MG63 (cell line): Measurements from ENCODE around the gene HADHB. TPM values are rescaled to one million over a fixed set of nuclear protein-coding genes. Genes with fewer than 3 reads are reported as not detected.
A peak's percentile ranks its signal among the peaks of the same experiment; 100 is the strongest.

Experiments used
- DNase-seq: peaks from one replicate; pipeline ENCODE4 v3.0.0-alpha.2; 2020
- H3K27me3 ChIP-seq: fragments of 250-450 bp; sonication (Bioruptor Pico); 2 replicates; pipeline ENCODE4 v1.5.1; 2020; ENCODE audit warnings: mild to moderate bottlenecking, moderate library complexity
- H3K36me3 ChIP-seq: fragments of 250-450 bp; sonication (Bioruptor Pico); 2 replicates; pipeline ENCODE4 v1.5.1; 2020; ENCODE audit warnings: mild to moderate bottlenecking, moderate library complexity
- H3K4me3 ChIP-seq: fragments of 250-450 bp; sonication (Bioruptor Pico); 2 replicates; pipeline ENCODE4 v1.5.1; 2020; ENCODE audit warnings: mild to moderate bottlenecking, moderate library complexity
- H3K9me3 ChIP-seq: fragments of 250-450 bp; sonication (Bioruptor Pico); 2 replicates; pipeline ENCODE4 v1.5.1; 2020; ENCODE audit warnings: mild to moderate bottlenecking, moderate library complexity
- total RNA-seq: library from RNA; depleted of rRNA; stranded (reverse); fragments of >200 nt; shearing (Covaris generic); gene quantifications from 2 replicates; pipeline ENCODE4 v1.2.3, GENCODE V29; 2014; ENCODE audit warnings: low replicate concordance; rRNA removed

The HADHB gene
- total RNA-seq: 16.5 and 30.2 TPM in 2 replicates

DNA sequence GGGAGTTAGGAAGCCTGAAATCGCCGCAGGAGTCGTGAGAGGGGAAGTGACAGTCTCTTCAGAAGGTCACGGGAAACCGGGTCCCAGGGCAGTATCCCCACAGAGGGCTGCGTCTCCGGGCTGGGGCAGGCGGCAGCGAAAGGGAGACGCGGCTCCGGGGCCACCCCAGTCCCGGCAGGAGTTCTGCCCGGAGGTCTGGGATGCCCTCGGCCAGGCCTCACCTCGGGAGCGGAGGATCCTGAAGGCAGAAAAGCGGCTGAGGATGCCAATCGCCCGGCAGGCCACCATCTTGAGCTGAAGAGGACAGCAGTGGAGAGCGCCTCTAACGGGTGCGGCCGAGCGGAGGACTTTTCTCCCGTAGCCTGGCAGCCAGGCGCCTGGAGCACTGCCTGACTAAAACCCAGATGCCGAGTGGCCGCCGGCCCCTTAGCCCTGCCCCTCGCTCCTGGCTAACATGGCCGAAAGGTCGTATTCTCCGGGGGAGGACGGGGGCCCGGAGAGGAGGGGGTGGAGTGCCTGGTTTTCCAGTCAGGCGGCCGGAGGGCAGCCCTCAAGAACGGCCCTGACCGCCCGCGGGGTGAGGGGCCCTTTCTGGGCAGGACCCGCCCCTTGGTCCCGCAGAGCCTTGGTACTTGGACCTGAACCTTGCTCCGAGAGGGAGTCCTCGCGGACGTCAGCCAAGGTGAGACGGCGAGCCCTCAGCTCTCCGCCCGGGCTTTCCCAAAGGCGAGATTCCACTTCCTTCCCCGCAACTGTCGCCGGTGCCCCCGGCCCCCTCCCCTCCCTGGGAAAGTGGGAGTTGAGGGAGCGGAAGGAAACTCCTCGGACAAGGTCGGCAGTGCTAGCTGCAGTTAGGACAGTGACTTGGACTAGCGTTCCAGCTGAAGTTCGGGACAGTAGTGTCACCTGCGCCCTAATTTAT is at the start of gene HADHB, which contains the start of gene HADHA:
Gene HADHB (plus strand): TSS at position 631 of the 922 bp plus-strand sequence. CDS start 9,316 bp downstream, outside the sequence.
Gene HADHA (minus strand): TSS at position 324 of the 922 bp plus-strand sequence. CDS start 36 bp downstream, at position 288.
- Histone ChIP-seq H3K27me3 (no peaks in the 10 kb centered on the region), H3K4me3 (peak within 1 kb of the TSS; percentile 83), H3K36me3 (peaks cover 6% of the 10 kb centered on the region; the same call in 1 of the 2 replicates), H3K9me3 (no peaks in the 10 kb centered on the region)
- peak; percentile 92 for DNase-seq

DNA sequence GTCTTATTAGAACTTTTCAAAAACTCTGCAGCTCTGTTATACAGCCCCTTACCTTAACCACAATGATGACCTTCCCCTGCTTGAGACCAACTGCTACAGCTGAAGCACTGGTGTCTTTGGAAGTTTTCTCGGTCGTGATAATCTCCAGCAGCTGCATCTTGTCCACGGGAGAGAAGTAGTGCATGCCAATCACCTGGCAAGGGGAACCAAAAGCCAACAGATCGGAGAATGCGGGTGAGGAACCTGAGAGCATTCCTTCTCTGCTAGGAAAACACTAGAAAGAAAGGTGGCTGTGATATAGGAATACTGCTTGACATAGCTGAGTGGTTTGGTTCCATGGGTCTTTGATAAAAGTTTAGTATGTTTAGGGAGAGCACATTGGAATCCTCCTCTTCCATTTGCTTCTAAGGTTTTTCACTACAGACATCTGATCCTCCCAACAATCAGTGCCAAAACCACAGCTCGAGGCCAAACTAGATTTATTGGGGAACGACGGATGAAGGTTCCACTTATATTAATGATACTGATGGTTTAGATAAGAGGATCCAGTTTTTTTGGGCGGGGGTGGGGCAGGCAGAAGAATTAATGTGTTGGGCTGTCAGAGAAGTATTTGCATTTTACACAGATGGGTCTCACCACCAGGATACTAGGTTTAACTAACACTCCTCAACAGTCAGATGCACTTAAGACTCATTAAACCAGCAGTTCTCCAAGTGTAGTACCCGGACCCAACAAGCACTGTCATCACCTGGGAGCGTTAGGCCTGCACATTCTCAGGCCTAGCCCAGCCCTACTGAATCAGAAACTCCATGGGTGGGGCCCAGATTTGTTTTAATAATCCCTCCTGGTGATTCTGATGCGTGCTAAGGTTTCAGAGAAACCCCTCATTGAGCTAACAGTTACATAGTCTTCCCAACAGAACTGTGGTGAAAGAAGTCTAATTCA is 49.4 kb upstream of the HADHB start:
- Histone ChIP-seq H3K9me3 (no peaks in the 10 kb centered on the region), H3K4me3 (no peak overlapping the region), H3K36me3 (peaks cover 70% of the 10 kb centered on the region), H3K27me3 (no peaks in the 10 kb centered on the region)
- no peak for DNase-seq

GRCh38 chr2:26196683-26197418 is 47.9 kb upstream of the HADHB start:
- Histone ChIP-seq H3K36me3 (peaks cover 77% of the 10 kb centered on the region), H3K27me3 (no peaks in the 10 kb centered on the region), H3K4me3 (no peak overlapping the region), H3K9me3 (no peaks in the 10 kb centered on the region)
- DNase-seq: no peak

DNA sequence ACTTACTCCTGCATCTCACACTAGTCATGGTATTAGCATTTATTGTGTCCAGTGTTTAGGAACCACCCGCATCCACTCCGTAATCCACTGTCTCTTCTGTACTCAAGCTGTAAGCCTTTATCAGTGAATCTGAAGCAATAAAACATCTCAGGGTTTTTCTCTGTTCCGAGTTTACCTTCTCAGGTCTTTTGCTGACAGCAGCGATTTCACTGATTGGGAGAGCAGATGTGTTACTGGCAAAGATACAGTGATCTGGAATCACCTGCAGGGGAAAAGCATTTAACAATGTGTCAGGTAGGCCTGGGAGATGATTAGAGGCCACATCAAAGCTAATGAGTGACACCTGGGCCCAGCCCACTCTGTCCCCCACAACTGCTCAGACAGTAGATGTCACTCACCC is 47.2 kb upstream of the HADHB start:
- no peak overlapping the region for H3K4me3 ChIP-seq
- H3K36me3 ChIP-seq: peaks cover 82% of the 10 kb centered on the region
- H3K27me3 ChIP-seq: no peaks in the 10 kb centered on the region
- no peak for DNase-seq
- H3K9me3 ChIP-seq: no peaks in the 10 kb centered on the region

DNA sequence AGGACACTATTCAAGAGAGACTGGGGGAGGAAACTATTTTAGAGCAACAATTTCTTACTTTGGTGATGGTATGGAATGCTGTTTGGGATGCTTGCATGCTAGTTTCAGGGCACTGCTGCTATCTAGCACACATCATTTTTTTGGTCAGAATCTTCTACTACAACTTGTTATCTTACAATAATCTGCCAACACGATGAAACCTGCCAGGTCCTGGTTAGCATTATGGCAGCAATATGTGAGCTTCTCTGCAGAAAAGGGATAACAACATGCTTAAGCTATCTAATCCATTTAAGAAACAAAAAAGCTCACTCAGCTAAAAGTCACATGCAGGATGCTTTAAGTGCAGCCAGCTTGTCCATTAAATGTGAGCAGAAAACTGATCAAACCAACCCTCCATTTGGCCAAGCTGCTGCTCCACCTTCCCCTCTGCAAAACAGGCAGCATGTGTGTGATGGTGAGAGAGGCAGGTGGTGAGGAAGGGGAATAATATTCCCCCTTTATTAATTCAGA is 41.7 kb upstream of the HADHB start:
- Histone ChIP-seq H3K36me3 (peaks cover 60% of the 10 kb centered on the region), H3K4me3 (no peak overlapping the region), H3K9me3 (no peaks in the 10 kb centered on the region), H3K27me3 (no peaks in the 10 kb centered on the region)
- no peak for DNase-seq

- Histone ChIP-seq H3K4me3 (no peak overlapping the region), H3K9me3 (no peaks in the 10 kb centered on the region), H3K27me3 (no peaks in the 10 kb centered on the region), H3K36me3 (peaks cover 66% of the 10 kb centered on the region)
- no peak for DNase-seq
Measured at GRCh38 chr2:26203906-26204305, 40.8 kb upstream of the HADHB start.

DNA sequence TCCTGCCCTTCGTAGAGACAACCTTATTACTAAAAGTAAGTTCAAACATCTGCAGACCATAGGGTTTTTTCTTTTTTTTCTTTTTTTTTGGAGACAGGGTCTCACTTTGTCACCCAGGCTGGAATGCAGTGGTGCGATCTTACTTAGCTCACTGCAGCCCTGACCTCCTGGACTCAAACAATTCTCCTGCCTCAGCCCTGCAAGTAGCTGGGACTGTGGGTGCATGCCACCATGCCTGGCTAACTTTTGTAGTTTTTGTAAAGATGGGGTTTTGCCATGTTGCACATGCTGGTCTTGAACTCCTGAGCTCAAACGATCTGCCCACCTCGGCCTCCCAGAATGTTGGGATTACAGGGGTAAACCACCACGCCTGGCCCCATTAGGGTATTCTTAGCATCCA is 32.7 kb upstream of the HADHB start:
- Histone ChIP-seq H3K27me3 (no peaks in the 10 kb centered on the region), H3K9me3 (no peaks in the 10 kb centered on the region), H3K36me3 (peaks cover 70% of the 10 kb centered on the region), H3K4me3 (no peak overlapping the region)
- no peak for DNase-seq

DNA sequence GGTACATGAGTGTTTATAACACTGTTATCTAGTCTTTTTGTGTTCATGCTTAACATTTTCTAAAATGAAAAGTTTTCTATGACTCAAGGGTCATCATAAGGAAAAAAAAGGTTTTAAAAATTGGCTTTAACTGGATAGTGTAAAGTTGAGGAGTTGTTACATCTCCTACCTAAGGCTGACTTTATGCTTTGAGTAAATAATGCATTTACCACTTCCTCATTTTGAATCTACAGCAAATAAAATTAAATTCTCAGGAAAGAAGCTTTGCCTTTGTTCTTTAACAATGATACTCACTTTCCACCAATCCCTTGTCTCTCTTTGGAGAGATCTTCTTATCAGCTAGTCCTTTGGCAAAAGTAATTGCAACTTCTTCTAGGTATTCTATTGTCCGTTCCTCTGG is 30.0 kb upstream of the HADHB start:
- Histone ChIP-seq H3K27me3 (no peaks in the 10 kb centered on the region), H3K9me3 (peaks cover 13% of the 10 kb centered on the region), H3K36me3 (peaks cover 75% of the 10 kb centered on the region), H3K4me3 (no peak overlapping the region)
- no peak for DNase-seq

GRCh38 chr2:26215833-26216232 is 28.9 kb upstream of the HADHB start:
- Histone ChIP-seq H3K36me3 (peaks cover 79% of the 10 kb centered on the region), H3K4me3 (no peak overlapping the region), H3K9me3 (peaks cover 13% of the 10 kb centered on the region), H3K27me3 (no peaks in the 10 kb centered on the region)
- DNase-seq: no peak

DNA sequence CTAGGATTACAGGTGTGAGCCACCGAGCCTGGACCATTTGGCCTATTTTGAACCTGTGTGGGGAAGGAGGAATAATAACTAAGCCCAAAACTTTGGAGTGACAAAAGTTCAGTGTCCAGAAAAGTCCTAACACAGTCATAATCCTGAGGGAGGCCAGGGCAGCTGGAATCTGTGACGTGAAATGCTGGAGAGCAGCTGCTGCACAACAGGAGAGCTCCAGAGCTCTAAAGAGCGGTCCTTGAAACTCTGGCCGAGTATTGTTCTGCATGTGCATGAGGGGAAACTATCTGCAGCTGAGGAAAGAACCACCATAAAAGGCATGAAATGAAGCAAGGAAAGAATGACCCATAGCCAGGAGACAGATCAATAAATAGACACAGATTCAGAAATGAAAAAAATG is 28.2 kb upstream of the HADHB start:
- no peak overlapping the region for H3K4me3 ChIP-seq

GRCh38 chr2:26217720-26218119 is 27.0 kb upstream of the HADHB start:
- Histone ChIP-seq H3K9me3 (peaks cover 13% of the 10 kb centered on the region), H3K36me3 (peaks cover 81% of the 10 kb centered on the region), H3K27me3 (no peaks in the 10 kb centered on the region), H3K4me3 (no peak overlapping the region)
- DNase-seq: no peak

More for the DNA sequence above, 28.2 kb upstream of the HADHB start:
- Histone ChIP-seq H3K9me3 (peaks cover 13% of the 10 kb centered on the region), H3K36me3 (peaks cover 79% of the 10 kb centered on the region), H3K27me3 (no peaks in the 10 kb centered on the region)
- no peak for DNase-seq

DNA sequence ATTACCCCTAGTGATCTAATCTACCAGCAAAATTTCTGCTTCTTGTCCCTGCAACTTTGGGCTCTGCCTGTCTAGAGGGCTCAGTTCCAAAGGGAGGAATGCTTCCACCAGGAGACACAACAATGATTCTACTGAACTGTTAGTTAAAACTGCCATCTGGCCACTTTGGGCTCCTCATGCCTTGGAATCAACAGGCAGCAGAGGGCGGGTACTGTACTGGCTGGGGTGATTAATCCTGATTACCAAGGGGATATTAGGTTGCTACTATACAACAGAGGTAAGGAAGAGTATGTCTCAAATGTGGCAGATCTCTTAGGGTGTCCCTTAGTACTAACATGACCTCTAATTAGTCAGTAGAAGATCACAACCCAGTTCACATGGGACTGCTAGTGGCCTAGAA is 21.7 kb upstream of the HADHB start:
- Histone ChIP-seq H3K27me3 (no peaks in the 10 kb centered on the region), H3K9me3 (peaks cover 5% of the 10 kb centered on the region), H3K36me3 (peaks cover 72% of the 10 kb centered on the region), H3K4me3 (no peak overlapping the region)
- DNase-seq: no peak

DNA sequence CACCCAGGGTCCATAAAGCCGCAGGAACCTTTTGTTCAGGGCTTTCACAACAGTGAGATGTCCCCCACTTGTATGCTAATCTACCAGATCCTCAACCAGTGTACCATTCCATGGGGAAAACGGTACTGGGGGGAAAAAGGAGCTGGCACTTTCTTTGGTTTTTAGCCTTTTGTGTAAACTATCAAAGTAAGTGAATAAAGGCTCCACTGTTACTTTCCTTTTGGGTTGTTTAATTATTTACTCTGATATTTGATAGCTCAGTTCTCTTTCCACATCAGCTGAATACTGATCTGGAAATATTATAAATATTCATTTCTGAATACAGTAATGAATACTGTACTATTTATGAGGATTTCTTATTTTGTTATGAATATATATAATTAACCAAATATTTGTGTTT is 20.6 kb upstream of the HADHB start:
- DNase-seq: no peak
- Histone ChIP-seq H3K27me3 (no peaks in the 10 kb centered on the region), H3K4me3 (no peak overlapping the region), H3K9me3 (no peaks in the 10 kb centered on the region), H3K36me3 (peaks cover 73% of the 10 kb centered on the region)

GRCh38 chr2:26229595-26229994 is 15.1 kb upstream of the HADHB start:
- no peak for DNase-seq
- Histone ChIP-seq H3K4me3 (no peak overlapping the region), H3K9me3 (no peaks in the 10 kb centered on the region), H3K27me3 (no peaks in the 10 kb centered on the region), H3K36me3 (peaks cover 78% of the 10 kb centered on the region)

DNA sequence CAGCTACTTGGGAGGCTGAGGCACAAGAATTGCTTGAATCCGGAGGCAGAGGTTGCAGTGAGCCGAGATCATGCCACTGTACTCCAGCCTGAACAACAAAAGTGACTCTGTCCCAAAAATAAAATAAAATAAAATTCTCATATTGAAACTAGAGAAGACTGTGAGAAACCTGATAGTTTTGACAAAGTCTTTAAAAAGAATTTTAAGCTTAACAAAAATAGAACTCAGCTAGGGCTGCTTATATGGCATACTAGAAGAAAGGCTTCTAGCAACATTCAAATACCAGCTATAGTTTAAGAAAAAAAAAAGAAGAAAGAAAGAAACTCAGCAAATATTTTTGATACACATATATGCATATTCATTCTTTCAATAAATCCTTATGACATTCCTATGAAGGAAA is 13.9 kb upstream of the HADHB start:
- Histone ChIP-seq H3K27me3 (no peaks in the 10 kb centered on the region), H3K36me3 (peaks cover 80% of the 10 kb centered on the region), H3K4me3 (no peak overlapping the region), H3K9me3 (no peaks in the 10 kb centered on the region)
- DNase-seq: no peak

DNA sequence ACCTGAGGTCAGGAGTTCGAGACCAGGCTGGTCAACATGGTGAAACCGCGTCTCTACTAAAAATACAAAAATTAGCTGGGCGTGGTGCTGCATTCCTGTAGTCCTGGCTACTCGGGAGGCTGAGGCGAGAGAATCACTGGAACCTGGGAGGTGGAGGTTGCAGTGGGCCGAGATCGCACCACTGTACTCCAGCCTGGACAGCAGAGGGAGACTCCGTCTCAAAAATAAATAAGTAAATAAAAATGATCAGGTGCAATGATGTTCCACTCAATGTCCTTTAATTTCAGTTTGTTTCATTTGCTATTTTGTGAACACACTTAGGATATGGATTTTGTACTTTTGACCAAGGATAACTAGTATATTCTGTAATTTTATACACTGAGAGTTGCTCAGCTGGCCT is 9.7 kb upstream of the HADHB start:
- no peak for DNase-seq
- no peak overlapping the region for H3K4me3 ChIP-seq
- H3K36me3 ChIP-seq: peaks cover 68% of the 10 kb centered on the region
- no peaks in the 10 kb centered on the region for H3K9me3 ChIP-seq
- no peaks in the 10 kb centered on the region for H3K27me3 ChIP-seq
